HEK293 (cell line): ENCODE results near the gene TRAF5.
A peak's percentile ranks its signal among the peaks of the same experiment; 100 is the strongest.

Experiments used
- GLIS2 ChIP-seq: fragments of 450-650 bp; formaldehyde crosslinking; IDR thresholded peaks from 2 replicates; pipeline ENCODE4 v1.5.1; 2016; ENCODE audit warnings: missing biosample characterization, missing genetic modification characterization
- MEIS1 ChIP-seq: sonication (generic); formaldehyde crosslinking; IDR thresholded peaks from 2 replicates; pipeline ENCODE4 v1.8.1; 2022; ENCODE audit warnings: missing genetic modification reagents, mild to moderate bottlenecking, borderline replicate concordance
- MYNN ChIP-seq: fragments of 450-650 bp; formaldehyde crosslinking; IDR thresholded peaks from 2 replicates; pipeline ENCODE4 v1.5.1; 2016; ENCODE audit warnings: missing biosample characterization, missing genetic modification characterization, borderline replicate concordance
- PRDM4 ChIP-seq: fragments of 450-650 bp; formaldehyde crosslinking; IDR thresholded peaks from 2 replicates; pipeline ENCODE4 v1.5.1; 2017; ENCODE audit warnings: missing biosample characterization, missing genetic modification characterization
- SP2 ChIP-seq: fragments of 450-650 bp; formaldehyde crosslinking; IDR thresholded peaks from 2 replicates; pipeline ENCODE4 v1.5.1; 2016; ENCODE audit warnings: missing biosample characterization, missing genetic modification characterization
- SP3 ChIP-seq: fragments of 450-650 bp; formaldehyde crosslinking; IDR thresholded peaks from 2 replicates; pipeline ENCODE4 v1.5.1; 2016; ENCODE audit warnings: missing biosample characterization, missing genetic modification characterization
- SP7 ChIP-seq: fragments of 450-650 bp; formaldehyde crosslinking; IDR thresholded peaks from 2 replicates; pipeline ENCODE4 v1.5.1; 2016; ENCODE audit warnings: missing biosample characterization, missing genetic modification characterization
- ZBTB17 ChIP-seq: fragments of 450-650 bp; formaldehyde crosslinking; IDR thresholded peaks from 2 replicates; pipeline ENCODE4 v1.5.1; 2016; ENCODE audit warnings: missing biosample characterization, missing genetic modification characterization
- ZBTB48 ChIP-seq: fragments of 450-650 bp; formaldehyde crosslinking; IDR thresholded peaks from 2 replicates; pipeline ENCODE4 v1.5.1; 2016; ENCODE audit warnings: missing biosample characterization, missing genetic modification characterization
- ZBTB49 ChIP-seq: fragments of 450-650 bp; formaldehyde crosslinking; IDR thresholded peaks from 2 replicates; pipeline ENCODE4 v1.5.1; 2016; ENCODE audit warnings: missing biosample characterization, missing genetic modification characterization, low read depth
- ZBTB7A ChIP-seq: fragments of 450-650 bp; formaldehyde crosslinking; IDR thresholded peaks from 2 replicates; pipeline ENCODE4 v1.5.1; 2016; ENCODE audit warnings: low read depth, missing biosample characterization, missing genetic modification characterization
- ZFP41 ChIP-seq: fragments of 450-650 bp; formaldehyde crosslinking; IDR thresholded peaks from 2 replicates; pipeline ENCODE4 v1.5.1; 2016; ENCODE audit warnings: missing biosample characterization, missing genetic modification characterization, borderline replicate concordance
- ZNF112 ChIP-seq: fragments of 450-650 bp; formaldehyde crosslinking; IDR thresholded peaks from 2 replicates; pipeline ENCODE4 v1.5.0; 2017; ENCODE audit warnings: missing biosample characterization, missing genetic modification characterization
- ZNF121 ChIP-seq: fragments of 450-650 bp; formaldehyde crosslinking; IDR thresholded peaks from 2 replicates; pipeline ENCODE4 v1.5.1; 2016; ENCODE audit warnings: missing biosample characterization, missing genetic modification characterization
- ZNF341 ChIP-seq: fragments of 450-650 bp; formaldehyde crosslinking; IDR thresholded peaks from 2 replicates; pipeline ENCODE4; 2016; ENCODE audit warnings: low read depth, missing biosample characterization, missing genetic modification characterization
- ZNF529 ChIP-seq: fragments of 450-650 bp; formaldehyde crosslinking; IDR thresholded peaks from 2 replicates; pipeline ENCODE4 v1.5.1; 2017; ENCODE audit warnings: missing genetic modification characterization, missing biosample characterization; ENCODE audit not compliant: insufficient replicate concordance
- ZNF660 ChIP-seq: fragments of 450-650 bp; IDR thresholded peaks from 2 replicates; pipeline ENCODE4 v1.5.1; 2018; ENCODE audit warnings: missing biosample characterization, mild to moderate bottlenecking, missing genetic modification characterization
- ZNF677 ChIP-seq: fragments of 450-650 bp; IDR thresholded peaks from 2 replicates; pipeline ENCODE4 v1.5.0; 2018; ENCODE audit warnings: missing biosample characterization, mild to moderate bottlenecking, missing genetic modification characterization, moderate library complexity
- ZNF837 ChIP-seq: fragments of 450-650 bp; formaldehyde crosslinking; IDR thresholded peaks from 2 replicates; pipeline ENCODE4 v1.5.1; 2016; ENCODE audit warnings: missing biosample characterization, missing genetic modification characterization
- ZSCAN5A ChIP-seq: fragments of 450-650 bp; formaldehyde crosslinking; IDR thresholded peaks from 2 replicates; pipeline ENCODE4 v1.5.1; 2016; ENCODE audit warnings: missing biosample characterization, missing genetic modification characterization
- TF ChIP-seq, protein P1 (sequence below): fragments of 450-650 bp; formaldehyde crosslinking; IDR thresholded peaks from 2 replicates; pipeline ENCODE4 v1.5.1; 2016; ENCODE audit warnings: missing biosample characterization, missing genetic modification characterization
- TF ChIP-seq, protein P2 (sequence below): fragments of 450-650 bp; formaldehyde crosslinking; IDR thresholded peaks from 2 replicates; pipeline ENCODE4 v1.5.1; 2016; ENCODE audit warnings: missing biosample characterization, missing genetic modification characterization
- TF ChIP-seq, protein P3 (sequence below): fragments of 450-650 bp; formaldehyde crosslinking; IDR thresholded peaks from 2 replicates; pipeline ENCODE4 v1.5.1; 2016; ENCODE audit warnings: missing biosample characterization, missing genetic modification characterization, borderline replicate concordance

Gene TRAF5

DNA sequence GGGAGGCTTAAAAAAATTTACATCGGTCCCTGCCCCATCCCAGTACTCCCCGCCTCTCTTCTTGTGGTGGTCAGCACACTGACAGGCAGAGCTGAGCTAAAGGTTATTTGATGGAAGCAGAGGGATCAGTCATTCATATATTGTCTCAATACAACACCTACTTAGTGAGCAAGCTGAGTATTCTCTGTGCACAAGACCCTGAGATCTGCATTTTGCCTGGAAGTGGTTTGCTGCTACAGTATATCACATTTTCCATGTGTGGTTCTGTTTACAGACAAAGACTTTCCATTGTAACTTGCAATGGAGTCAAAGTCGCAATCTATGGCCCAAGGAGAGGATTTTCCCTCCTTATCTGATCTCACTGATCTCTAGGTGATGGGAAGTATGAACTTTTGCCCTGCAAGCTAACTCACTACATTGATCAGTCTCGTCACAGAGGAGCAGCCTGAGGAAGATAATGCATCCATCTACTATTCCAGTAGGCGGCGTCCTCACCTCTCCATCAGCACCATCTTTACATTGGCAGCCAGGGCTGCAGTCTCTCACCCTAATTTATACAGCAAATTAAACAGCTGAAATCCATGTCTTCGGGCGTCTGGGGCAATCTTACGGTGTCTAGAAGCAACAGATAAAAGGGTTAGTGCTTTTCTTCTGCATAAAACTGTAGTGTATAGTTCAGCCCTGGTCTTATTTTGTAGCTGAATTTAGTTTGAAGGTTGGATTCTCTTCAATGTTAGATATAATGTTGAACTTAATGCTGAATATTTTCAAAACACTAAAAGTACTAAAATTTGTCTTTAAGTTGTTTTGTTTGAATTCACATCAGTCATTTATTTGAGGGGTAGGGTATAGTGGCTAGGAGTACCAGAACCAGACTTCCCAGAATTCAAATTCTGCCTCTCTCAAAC lies 3.2 kb upstream of the TRAF5 start (continued):
- TF ChIP-seq, protein P1, sequence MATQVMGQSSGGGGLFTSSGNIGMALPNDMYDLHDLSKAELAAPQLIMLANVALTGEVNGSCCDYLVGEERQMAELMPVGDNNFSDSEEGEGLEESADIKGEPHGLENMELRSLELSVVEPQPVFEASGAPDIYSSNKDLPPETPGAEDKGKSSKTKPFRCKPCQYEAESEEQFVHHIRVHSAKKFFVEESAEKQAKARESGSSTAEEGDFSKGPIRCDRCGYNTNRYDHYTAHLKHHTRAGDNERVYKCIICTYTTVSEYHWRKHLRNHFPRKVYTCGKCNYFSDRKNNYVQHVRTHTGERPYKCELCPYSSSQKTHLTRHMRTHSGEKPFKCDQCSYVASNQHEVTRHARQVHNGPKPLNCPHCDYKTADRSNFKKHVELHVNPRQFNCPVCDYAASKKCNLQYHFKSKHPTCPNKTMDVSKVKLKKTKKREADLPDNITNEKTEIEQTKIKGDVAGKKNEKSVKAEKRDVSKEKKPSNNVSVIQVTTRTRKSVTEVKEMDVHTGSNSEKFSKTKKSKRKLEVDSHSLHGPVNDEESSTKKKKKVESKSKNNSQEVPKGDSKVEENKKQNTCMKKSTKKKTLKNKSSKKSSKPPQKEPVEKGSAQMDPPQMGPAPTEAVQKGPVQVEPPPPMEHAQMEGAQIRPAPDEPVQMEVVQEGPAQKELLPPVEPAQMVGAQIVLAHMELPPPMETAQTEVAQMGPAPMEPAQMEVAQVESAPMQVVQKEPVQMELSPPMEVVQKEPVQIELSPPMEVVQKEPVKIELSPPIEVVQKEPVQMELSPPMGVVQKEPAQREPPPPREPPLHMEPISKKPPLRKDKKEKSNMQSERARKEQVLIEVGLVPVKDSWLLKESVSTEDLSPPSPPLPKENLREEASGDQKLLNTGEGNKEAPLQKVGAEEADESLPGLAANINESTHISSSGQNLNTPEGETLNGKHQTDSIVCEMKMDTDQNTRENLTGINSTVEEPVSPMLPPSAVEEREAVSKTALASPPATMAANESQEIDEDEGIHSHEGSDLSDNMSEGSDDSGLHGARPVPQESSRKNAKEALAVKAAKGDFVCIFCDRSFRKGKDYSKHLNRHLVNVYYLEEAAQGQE (tag by site-specific recombination) = no peak
- no peak; the same call in 1 of the 2 replicates for TF ChIP-seq ZBTB48 (tag by site-specific recombination)
- TF ChIP-seq, protein P2, sequence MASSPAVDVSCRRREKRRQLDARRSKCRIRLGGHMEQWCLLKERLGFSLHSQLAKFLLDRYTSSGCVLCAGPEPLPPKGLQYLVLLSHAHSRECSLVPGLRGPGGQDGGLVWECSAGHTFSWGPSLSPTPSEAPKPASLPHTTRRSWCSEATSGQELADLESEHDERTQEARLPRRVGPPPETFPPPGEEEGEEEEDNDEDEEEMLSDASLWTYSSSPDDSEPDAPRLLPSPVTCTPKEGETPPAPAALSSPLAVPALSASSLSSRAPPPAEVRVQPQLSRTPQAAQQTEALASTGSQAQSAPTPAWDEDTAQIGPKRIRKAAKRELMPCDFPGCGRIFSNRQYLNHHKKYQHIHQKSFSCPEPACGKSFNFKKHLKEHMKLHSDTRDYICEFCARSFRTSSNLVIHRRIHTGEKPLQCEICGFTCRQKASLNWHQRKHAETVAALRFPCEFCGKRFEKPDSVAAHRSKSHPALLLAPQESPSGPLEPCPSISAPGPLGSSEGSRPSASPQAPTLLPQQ (tag by site-specific recombination) = no peak
- TF ChIP-seq SP2 = no peak
- no peak for TF ChIP-seq ZSCAN5A (tag by site-specific recombination)
- TF ChIP-seq ZNF837 (tag by site-specific recombination) = no peak
- no peak for TF ChIP-seq GLIS2 (tag by site-specific recombination)
- no peak for TF ChIP-seq ZFP41 (tag by site-specific recombination)
- TF ChIP-seq ZNF341 (tag by site-specific recombination) = no peak
- no peak for TF ChIP-seq SP7 (tag by site-specific recombination)
- peak; percentile 88 for TF ChIP-seq ZBTB17 (tag by site-specific recombination)
- no peak for TF ChIP-seq MEIS1 (CRISPR knock-in tag)
- TF ChIP-seq ZNF677 (tag by site-specific recombination) = no peak
- no peak for TF ChIP-seq ZNF112
- TF ChIP-seq SP3 = no peak
- TF ChIP-seq, protein P3, sequence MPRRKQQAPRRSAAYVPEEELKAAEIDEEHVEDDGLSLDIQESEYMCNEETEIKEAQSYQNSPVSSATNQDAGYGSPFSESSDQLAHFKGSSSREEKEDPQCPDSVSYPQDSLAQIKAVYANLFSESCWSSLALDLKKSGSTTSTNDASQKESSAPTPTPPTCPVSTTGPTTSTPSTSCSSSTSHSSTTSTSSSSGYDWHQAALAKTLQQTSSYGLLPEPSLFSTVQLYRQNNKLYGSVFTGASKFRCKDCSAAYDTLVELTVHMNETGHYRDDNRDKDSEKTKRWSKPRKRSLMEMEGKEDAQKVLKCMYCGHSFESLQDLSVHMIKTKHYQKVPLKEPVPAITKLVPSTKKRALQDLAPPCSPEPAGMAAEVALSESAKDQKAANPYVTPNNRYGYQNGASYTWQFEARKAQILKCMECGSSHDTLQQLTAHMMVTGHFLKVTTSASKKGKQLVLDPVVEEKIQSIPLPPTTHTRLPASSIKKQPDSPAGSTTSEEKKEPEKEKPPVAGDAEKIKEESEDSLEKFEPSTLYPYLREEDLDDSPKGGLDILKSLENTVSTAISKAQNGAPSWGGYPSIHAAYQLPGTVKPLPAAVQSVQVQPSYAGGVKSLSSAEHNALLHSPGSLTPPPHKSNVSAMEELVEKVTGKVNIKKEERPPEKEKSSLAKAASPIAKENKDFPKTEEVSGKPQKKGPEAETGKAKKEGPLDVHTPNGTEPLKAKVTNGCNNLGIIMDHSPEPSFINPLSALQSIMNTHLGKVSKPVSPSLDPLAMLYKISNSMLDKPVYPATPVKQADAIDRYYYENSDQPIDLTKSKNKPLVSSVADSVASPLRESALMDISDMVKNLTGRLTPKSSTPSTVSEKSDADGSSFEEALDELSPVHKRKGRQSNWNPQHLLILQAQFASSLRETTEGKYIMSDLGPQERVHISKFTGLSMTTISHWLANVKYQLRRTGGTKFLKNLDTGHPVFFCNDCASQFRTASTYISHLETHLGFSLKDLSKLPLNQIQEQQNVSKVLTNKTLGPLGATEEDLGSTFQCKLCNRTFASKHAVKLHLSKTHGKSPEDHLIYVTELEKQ = no peak
- no peak for TF ChIP-seq PRDM4
- TF ChIP-seq ZBTB49 (tag by site-specific recombination) = no peak
- TF ChIP-seq ZNF660 (tag by site-specific recombination) = 0 out of 2 replicates have a peak, but pooled peaks have one; percentile 13
- TF ChIP-seq ZBTB7A (tag by site-specific recombination) = no peak
- TF ChIP-seq ZNF121 (tag by site-specific recombination) = no peak
- TF ChIP-seq ZNF529 (tag by site-specific recombination) = no peak
- no peak for TF ChIP-seq MYNN (tag by site-specific recombination)
